Measurements from ENCODE around the gene KAZN.

Gene KAZN

GRCh38 chr1:15077384-15077783 is 478.9 kb downstream of the KAZN start:
- DNase-seq (no peak), ATAC-seq (replicated peaks) (no peak)
- Mint-ChIP-seq H3K27me3 (peaks cover 12 to 61% of the 10 kb centered on the region in 2 donors), H3K27ac (no peak overlapping the region), H3K4me1 (ENCODE audit: low read depth in 2 of 2) (peaks cover 2 to 5% of the 10 kb centered on the region in 2 donors), H3K36me3 (ENCODE audit: insufficient read depth) (no peaks in the 10 kb centered on the region), H3K4me3 (no peak overlapping the region), H3K9me3 (no peaks in the 10 kb centered on the region)

GRCh38 chr1:15080328-15081007 is 482.0 kb downstream of the KAZN start:
- no peaks in the 10 kb centered on the region for H3K36me3 Mint-ChIP-seq (ENCODE audit: insufficient read depth)
- peak overlapping the region; percentile 69 to 83 for H3K27ac Mint-ChIP-seq
- H3K9me3 Mint-ChIP-seq: no peaks in the 10 kb centered on the region
- DNase-seq (no peak), ATAC-seq (replicated peaks) (peak; percentile 80)
- H3K27me3 Mint-ChIP-seq: peaks cover 17 to 70% of the 10 kb centered on the region in 2 donors
- peaks cover 2 to 5% of the 10 kb centered on the region in 2 donors for H3K4me1 Mint-ChIP-seq (ENCODE audit: low read depth in 2 of 2)
- H3K4me3 Mint-ChIP-seq: peak overlapping the region in 1 of 2 donors; percentile 31

- ATAC-seq (replicated peaks) (no peak), DNase-seq (no peak)
- H3K4me3 Mint-ChIP-seq: peak overlapping the region in 1 of 2 donors; percentile 31
Measured at GRCh38 chr1:15081102-15081501, 482.6 kb downstream of the KAZN start.

GRCh38 chr1:15083578-15083977 is 485.1 kb downstream of the KAZN start:
- H3K27me3 Mint-ChIP-seq: peaks cover 13 to 51% of the 10 kb centered on the region in 2 donors
- H3K27ac Mint-ChIP-seq: no peak overlapping the region
- ATAC-seq (replicated peaks) (no peak), DNase-seq (no peak)
- no peak overlapping the region for H3K4me3 Mint-ChIP-seq
- peaks cover 2 to 5% of the 10 kb centered on the region in 2 donors for H3K4me1 Mint-ChIP-seq (ENCODE audit: low read depth in 2 of 2)
- peaks cover 4% of the 10 kb centered on the region for H3K36me3 Mint-ChIP-seq (ENCODE audit: insufficient read depth)
- no peaks in the 10 kb centered on the region for H3K9me3 Mint-ChIP-seq

More at GRCh38 chr1:15081102-15081501, 482.6 kb downstream of the KAZN start:
- Mint-ChIP-seq H3K4me1 (ENCODE audit: low read depth in 2 of 2) (peaks cover 2 to 5% of the 10 kb centered on the region in 2 donors), H3K36me3 (ENCODE audit: insufficient read depth) (no peaks in the 10 kb centered on the region), H3K27ac (peak overlapping the region in 1 of 2 donors; percentile 83), H3K9me3 (no peaks in the 10 kb centered on the region), H3K27me3 (peaks cover 17 to 65% of the 10 kb centered on the region in 2 donors)

GRCh38 chr1:15088281-15088971 is 489.9 kb downstream of the KAZN start:
- Mint-ChIP-seq H3K4me3 (no peak overlapping the region), H3K27ac (no peak overlapping the region), H3K27me3 (peaks cover 5 to 35% of the 10 kb centered on the region in 2 donors), H3K9me3 (no peaks in the 10 kb centered on the region), H3K4me1 (ENCODE audit: low read depth in 2 of 2) (peaks cover 3 to 4% of the 10 kb centered on the region in 2 donors), H3K36me3 (ENCODE audit: insufficient read depth) (peaks cover 4% of the 10 kb centered on the region)
- ATAC-seq (replicated peaks): no peak
- no peak for DNase-seq

GRCh38 chr1:15089258-15089992 is 490.9 kb downstream of the KAZN start:
- peaks cover 3 to 4% of the 10 kb centered on the region in 2 donors for H3K4me1 Mint-ChIP-seq (ENCODE audit: low read depth in 2 of 2)
- H3K9me3 Mint-ChIP-seq: no peaks in the 10 kb centered on the region
- no peak overlapping the region for H3K4me3 Mint-ChIP-seq
- no peak overlapping the region for H3K27ac Mint-ChIP-seq
- DNase-seq (no peak), ATAC-seq (replicated peaks) (no peak)
- peaks cover 0 to 27% of the 10 kb centered on the region in 2 donors for H3K27me3 Mint-ChIP-seq
- peaks cover 4% of the 10 kb centered on the region for H3K36me3 Mint-ChIP-seq (ENCODE audit: insufficient read depth)

- Mint-ChIP-seq H3K9me3 (no peaks in the 10 kb centered on the region), H3K36me3 (ENCODE audit: insufficient read depth) (peaks cover 4% of the 10 kb centered on the region), H3K4me3 (no peak overlapping the region), H3K27ac (no peak overlapping the region), H3K27me3 (peaks cover under 1 to 35% of the 10 kb centered on the region in 2 donors), H3K4me1 (ENCODE audit: low read depth in 2 of 2) (peaks cover 3 to 4% of the 10 kb centered on the region in 2 donors)
- DNase-seq (no peak), ATAC-seq (replicated peaks) (no peak)
Measured at GRCh38 chr1:15090373-15090772, 491.9 kb downstream of the KAZN start.

GRCh38 chr1:15094056-15094455 is 495.6 kb downstream of the KAZN start:
- DNase-seq (no peak), ATAC-seq (replicated peaks) (no peak)
- peaks cover 3 to 4% of the 10 kb centered on the region in 2 donors for H3K4me1 Mint-ChIP-seq (ENCODE audit: low read depth in 2 of 2)
- no peak overlapping the region for H3K27ac Mint-ChIP-seq
- H3K36me3 Mint-ChIP-seq (ENCODE audit: insufficient read depth): no peaks in the 10 kb centered on the region
- H3K27me3 Mint-ChIP-seq: peaks cover 8 to 45% of the 10 kb centered on the region in 2 donors
- H3K4me3 Mint-ChIP-seq: no peak overlapping the region
- H3K9me3 Mint-ChIP-seq: no peaks in the 10 kb centered on the region

- Mint-ChIP-seq H3K27ac (no peak overlapping the region), H3K9me3 (no peaks in the 10 kb centered on the region), H3K4me1 (ENCODE audit: low read depth in 2 of 2) (peaks cover 2 to 6% of the 10 kb centered on the region in 2 donors)
Measured at GRCh38 chr1:15094719-15095495, 496.4 kb downstream of the KAZN start.

GRCh38 chr1:15095496-15095875 is 497.0 kb downstream of the KAZN start:
- Mint-ChIP-seq H3K9me3 (no peaks in the 10 kb centered on the region), H3K27ac (no peak overlapping the region), H3K27me3 (peaks cover 23 to 52% of the 10 kb centered on the region in 2 donors), H3K4me1 (ENCODE audit: low read depth in 2 of 2) (peaks cover 0 to 10% of the 10 kb centered on the region in 2 donors), H3K4me3 (no peak overlapping the region), H3K36me3 (ENCODE audit: insufficient read depth) (no peaks in the 10 kb centered on the region)
- DNase-seq: no peak
- no peak for ATAC-seq (replicated peaks)

More at GRCh38 chr1:15094719-15095495, 496.4 kb downstream of the KAZN start:
- no peaks in the 10 kb centered on the region for H3K36me3 Mint-ChIP-seq (ENCODE audit: insufficient read depth)
- H3K4me3 Mint-ChIP-seq: no peak overlapping the region
- H3K27me3 Mint-ChIP-seq: peaks cover 17 to 49% of the 10 kb centered on the region in 2 donors
- no peak for ATAC-seq (replicated peaks)
- DNase-seq: no peak

GRCh38 chr1:15096293-15096692 is 497.8 kb downstream of the KAZN start:
- ATAC-seq (replicated peaks) (no peak), DNase-seq (no peak)
- Mint-ChIP-seq H3K27ac (no peak overlapping the region), H3K27me3 (peaks cover 31 to 52% of the 10 kb centered on the region in 2 donors), H3K36me3 (ENCODE audit: insufficient read depth) (peaks cover under 1% of the 10 kb centered on the region), H3K4me3 (no peak overlapping the region), H3K4me1 (ENCODE audit: low read depth in 2 of 2) (peaks cover 6 to 14% of the 10 kb centered on the region in 2 donors), H3K9me3 (no peaks in the 10 kb centered on the region)

- no peak for DNase-seq
- ATAC-seq (replicated peaks): no peak
- Mint-ChIP-seq H3K36me3 (ENCODE audit: insufficient read depth) (peaks cover 3% of the 10 kb centered on the region), H3K4me3 (no peak overlapping the region), H3K4me1 (ENCODE audit: low read depth in 2 of 2) (peaks cover 6 to 15% of the 10 kb centered on the region in 2 donors), H3K9me3 (no peaks in the 10 kb centered on the region), H3K27me3 (peaks cover 40 to 60% of the 10 kb centered on the region in 2 donors), H3K27ac (no peak overlapping the region)
Measured at GRCh38 chr1:15098176-15099125, 500.0 kb downstream of the KAZN start.

Measured in effector memory CD8-positive, alpha-beta T cell (primary cell).